H1 (cell line): Measurements from ENCODE around the gene FERMT1. TPM values are rescaled to one million over a fixed set of nuclear protein-coding genes. Genes with fewer than 3 reads are reported as not detected.

Experiments
- CHD2 ChIP-seq: IDR thresholded peaks from 2 replicates; pipeline ENCODE4 v1.6.1; 2012; ENCODE audit warnings: low read length, improper control_type of control experiment
- CHD7 ChIP-seq: fragments of 300-600 bp; sonication (generic); IDR thresholded peaks from 2 replicates; pipeline ENCODE4 v1.7.1; 2012; ENCODE audit warnings: low read length, moderate library complexity, mild to moderate bottlenecking, inconsistent platforms; ENCODE audit not compliant: insufficient replicate concordance
- CTBP2 ChIP-seq: IDR thresholded peaks from 2 replicates; pipeline ENCODE4 v1.7.0; 2011; ENCODE audit warnings: borderline replicate concordance, mild to moderate bottlenecking, moderate library complexity, mixed read lengths, low read length; ENCODE audit not compliant: insufficient read depth, insufficient read length
- CTCF ChIP-seq, 3 experiments: IDR thresholded peaks; 1 replicate in 2 of 3; 2 replicates in 1 of 3; pipeline versions ENCODE4 v1.5.1 to v1.6.1; 2011; ENCODE audit warnings: low read length in 3 of 3, mild to moderate bottlenecking in 3 of 3, inconsistent platforms in 2 of 3, low read depth in 1 of 3, moderate library complexity in 1 of 3; ENCODE audit not compliant: insufficient read depth in 1 of 3; ENCODE audit errors: control extremely low read depth in 1 of 3
- JUND ChIP-seq: IDR thresholded peaks from 2 replicates; pipeline ENCODE4 v1.6.1; 2011; ENCODE audit warnings: mild to moderate bottlenecking, improper control_type of control experiment, low read length
- KDM1A ChIP-seq: fragments of 200-600, 300-600 bp; sonication (generic); IDR thresholded peaks from 2 replicates; pipeline ENCODE4 v1.7.1; 2016; ENCODE audit warnings: mild to moderate bottlenecking, low read length, borderline replicate concordance
- polyA plus RNA-seq, 7 experiments: library from polyadenylated mRNA; depleted of rRNA in 3 of 7; stranded (reverse) in 5 of 7; unstranded in 2 of 7; fragments of >200 nt in 5 of 7; fragments of 200-250 nt in 2 of 7; gene quantifications; 1 replicate in 5 of 7; 2 replicates in 1 of 7; 4 replicates in 1 of 7; pipeline versions ENCODE4 v1.2.1 to v1.2.3, GENCODE V29; 2011 to 2013; ENCODE audit warnings: missing spikeins in 2 of 7, mixed read lengths in 2 of 7
- total RNA-seq: library from RNA; stranded (reverse); fragmentation: NEBNext Ultra II Directional; extraction: Animal tissue kit (Norgen Biotek cat#: 25700); gene quantifications from 2 replicates; pipeline ENCODE4 v1.2.1, GENCODE V29; 2021
- TF ChIP-seq, protein P1 (sequence below): IDR thresholded peaks from 2 replicates; pipeline ENCODE4 v1.6.1; 2012; ENCODE audit warnings: low read length, inconsistent platforms

FERMT1 gene
- total and polyA plus RNA-seq, 2 of the 8 experiments (the other 6 are each of a cell fraction or from before 2014, with no cell fraction given), result 4.2 to 17.8 TPM

GRCh38 chr20:6051505-6051904, 71.3 kb downstream of the FERMT1 start (continued):
- no peak for TF ChIP-seq CHD7
- no peak for TF ChIP-seq CHD2
- TF ChIP-seq, protein P1, sequence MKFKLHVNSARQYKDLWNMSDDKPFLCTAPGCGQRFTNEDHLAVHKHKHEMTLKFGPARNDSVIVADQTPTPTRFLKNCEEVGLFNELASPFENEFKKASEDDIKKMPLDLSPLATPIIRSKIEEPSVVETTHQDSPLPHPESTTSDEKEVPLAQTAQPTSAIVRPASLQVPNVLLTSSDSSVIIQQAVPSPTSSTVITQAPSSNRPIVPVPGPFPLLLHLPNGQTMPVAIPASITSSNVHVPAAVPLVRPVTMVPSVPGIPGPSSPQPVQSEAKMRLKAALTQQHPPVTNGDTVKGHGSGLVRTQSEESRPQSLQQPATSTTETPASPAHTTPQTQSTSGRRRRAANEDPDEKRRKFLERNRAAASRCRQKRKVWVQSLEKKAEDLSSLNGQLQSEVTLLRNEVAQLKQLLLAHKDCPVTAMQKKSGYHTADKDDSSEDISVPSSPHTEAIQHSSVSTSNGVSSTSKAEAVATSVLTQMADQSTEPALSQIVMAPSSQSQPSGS, result no peak
- TF ChIP-seq KDM1A, result no peak
- no peak for TF ChIP-seq CTBP2
- TF ChIP-seq CTCF (IDR thresholded peaks at IDR 0.05; ENCODE audit: control extremely low read depth in 1 of 3, insufficient read depth in 1 of 3, low read depth in 1 of 3, low read length in 3 of 3), result no peak
- no peak for TF ChIP-seq JUND
